Inflammatory macrophage (primary cell): ENCODE results near the gene BPI.
"Not testable (repeated sequence)": the region's sequence is repeated elsewhere in the genome, so short reads cannot be mapped to it uniquely, and the experiment has no call there.

Experiments used
- DNase-seq, 2 donors: peaks; one replicate each; pipeline ENCODE4 v3.0.0-alpha.2; 2020 to 2022

BPI gene

DNA sequence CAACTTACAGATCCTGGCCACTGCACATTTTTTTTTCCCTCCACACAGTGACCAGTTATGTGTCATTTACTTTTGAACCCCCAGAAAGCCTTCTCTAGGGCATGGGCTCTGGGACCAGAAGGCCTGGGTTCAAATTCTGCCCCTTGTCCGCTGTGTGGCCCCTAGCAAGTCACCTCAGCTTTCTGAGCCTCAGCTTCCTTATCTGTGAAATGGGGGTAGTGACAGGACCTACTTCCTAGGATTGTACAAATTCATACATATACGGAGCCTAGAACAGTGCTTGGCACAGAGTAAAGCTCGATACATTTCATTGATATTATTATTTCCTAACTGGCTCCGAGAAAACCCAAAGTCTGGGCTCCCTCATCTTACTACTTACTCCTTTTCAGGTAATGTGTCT lies 1.6 kb downstream of the BPI start:
- no peak for DNase-seq

DNA sequence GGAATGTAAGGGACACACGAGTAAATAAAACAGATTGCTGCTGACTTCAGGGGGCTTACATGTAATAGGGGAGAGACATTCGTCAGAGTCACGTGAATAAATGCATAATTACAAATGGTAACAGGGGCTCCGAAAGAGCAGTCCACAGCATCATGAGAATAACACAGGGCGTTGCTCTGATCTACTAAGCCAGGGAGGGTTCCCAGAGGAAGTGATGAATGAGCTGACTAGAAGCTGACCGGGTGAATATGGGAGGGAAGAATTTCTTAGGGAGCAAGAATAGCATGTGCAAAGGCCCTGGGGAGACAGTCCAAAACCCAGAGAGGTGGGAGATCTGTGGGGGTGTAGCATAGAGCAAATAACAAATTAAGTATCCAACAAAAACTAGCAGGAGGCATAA lies 2.4 kb downstream of the BPI start:
- no peak for DNase-seq

DNA sequence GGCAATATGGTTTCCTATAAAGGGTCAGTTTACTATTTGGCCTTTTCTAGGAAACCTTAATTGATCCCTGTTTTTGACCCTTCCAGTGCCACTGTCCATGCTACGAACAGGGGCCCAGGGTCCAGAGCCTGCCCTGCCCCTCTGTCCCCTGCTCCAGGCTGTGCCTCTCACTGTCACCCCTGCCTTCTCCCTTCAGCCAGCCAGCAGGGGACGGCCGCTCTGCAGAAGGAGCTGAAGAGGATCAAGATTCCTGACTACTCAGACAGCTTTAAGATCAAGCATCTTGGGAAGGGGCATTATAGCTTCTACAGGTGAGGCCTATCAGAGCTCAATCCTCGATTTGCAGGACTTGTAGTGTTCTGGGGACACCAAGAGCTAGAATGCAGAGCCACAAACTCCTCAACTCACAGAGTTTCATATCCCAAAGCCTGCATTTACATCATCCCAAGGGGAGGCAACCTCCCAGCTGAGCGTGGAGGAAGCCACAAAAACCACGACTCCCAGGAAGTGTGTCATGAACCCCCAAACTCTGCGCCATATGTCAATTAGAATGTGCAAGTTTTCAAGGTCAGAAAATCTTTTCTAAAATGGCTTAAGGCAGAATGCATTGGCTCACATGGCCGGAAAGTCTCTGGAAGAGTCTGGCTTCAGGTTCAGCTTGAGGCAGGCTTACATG lies 3.6 kb downstream of the BPI start:
- peak; percentile 76 for DNase-seq

DNA sequence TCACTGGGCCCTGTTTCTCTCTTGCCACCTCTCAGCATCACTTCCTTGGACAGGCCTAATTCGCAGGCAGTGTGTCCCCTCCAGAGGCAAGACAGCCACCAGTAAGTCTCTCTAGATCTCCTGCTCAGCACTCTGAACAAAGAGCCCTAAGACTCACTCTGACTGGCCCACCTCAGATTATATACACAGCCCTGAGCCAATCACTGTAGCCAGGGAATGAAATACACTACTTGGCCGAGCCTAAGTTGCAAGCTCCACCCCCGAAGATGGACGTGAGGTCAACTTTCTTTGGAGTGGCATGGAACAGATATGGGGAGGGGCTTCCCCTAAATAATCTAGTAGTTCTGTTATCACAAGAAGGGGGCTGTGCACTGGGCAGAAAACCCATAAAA lies 4.1 kb downstream of the BPI start:
- DNase-seq: no peak

DNA sequence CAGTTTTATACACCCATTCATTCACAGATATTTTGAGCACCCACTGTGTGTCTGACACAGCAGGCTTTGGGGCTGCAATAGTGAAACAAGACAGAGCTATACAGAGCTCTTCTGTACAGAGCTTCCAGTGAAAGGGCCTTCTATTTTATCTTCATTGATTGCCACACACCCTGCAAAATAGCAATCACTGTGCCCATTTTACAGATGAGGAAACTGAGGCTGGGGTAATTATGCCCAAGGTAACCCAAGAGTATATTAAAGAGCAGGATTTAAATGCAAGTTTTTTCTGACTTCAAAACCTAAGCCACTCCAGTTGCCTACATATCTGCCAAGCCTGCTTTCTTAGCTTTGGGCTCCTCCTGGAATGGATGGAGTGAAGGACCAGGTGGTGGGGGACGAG lies 4.5 kb downstream of the BPI start:
- no peak for DNase-seq

DNA sequence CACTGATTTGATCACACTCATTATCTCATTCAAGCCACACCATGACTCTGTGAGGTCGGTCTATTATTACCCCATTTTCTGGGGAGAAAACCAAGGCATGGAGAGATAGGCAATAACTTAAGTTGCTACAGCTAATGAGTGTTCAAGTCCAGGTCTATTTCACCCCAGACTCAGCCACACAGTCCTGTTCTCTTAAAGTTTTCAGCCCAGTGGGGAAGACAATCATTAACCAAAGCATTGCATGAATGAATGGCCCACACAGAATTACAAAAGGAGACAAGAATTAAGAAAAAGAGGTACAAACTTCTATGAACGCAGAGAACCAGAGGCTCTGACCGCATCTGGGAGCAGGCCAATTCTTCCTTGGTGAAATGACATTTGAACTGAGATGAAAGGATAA lies 7.1 kb downstream of the BPI start:
- no peak for DNase-seq

DNA sequence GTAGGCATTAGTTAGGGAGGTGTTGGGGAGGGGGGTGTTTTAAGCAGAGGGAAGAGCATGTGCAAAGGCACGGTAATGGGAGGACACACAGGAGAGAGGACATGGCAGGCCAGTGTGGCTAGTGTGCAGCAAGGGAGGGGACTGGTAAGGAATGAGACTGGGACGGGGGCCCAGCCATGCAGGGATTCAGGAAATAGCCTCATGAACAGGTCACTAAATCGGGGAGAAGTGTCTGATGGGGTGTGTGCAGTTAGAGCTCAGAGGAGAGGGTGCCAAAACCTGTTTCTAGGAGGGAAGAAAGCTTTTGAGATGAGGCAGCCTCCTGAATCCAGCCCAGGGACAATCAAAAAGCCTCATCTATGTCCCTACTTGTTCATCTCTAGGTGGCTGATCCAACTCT lies 7.5 kb downstream of the BPI start:
- no peak for DNase-seq

DNA sequence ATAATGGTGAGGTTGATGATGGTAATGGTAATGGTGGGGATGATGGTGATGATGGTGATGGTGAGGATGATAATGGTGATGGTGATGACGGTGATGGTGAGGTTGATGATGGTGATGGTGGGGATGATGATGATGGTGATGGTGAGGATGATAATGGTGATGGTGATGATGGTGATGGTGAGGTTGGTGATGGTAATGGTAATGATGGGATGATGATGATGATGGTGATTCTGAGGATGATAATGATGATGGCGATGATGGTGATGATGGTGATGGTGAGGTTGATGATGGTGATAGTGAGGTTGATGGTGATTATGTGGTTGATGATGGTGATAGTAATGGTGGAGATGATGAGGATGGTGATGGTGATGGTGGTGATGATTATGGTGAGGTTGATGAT lies 9.7 kb downstream of the BPI start:
- no peak for DNase-seq

DNA sequence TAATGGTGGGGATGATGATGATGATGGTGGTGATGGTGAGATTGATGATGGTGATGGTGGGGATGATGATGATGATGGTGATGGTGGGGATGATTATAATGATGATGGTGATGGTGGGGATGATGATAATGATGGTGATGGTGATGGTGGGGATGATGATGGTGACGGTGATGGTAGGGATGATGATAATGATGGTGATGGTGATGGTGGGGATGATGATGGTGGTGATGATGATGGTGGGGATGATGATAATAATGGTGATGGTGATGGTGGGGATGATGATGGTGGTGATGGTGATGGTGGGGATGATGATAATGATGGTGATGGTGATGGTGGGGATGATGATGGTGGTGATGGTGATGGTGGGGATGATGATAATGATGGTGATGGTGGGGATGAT lies 10.4 kb downstream of the BPI start:
- not testable (repeated sequence) for DNase-seq

DNA sequence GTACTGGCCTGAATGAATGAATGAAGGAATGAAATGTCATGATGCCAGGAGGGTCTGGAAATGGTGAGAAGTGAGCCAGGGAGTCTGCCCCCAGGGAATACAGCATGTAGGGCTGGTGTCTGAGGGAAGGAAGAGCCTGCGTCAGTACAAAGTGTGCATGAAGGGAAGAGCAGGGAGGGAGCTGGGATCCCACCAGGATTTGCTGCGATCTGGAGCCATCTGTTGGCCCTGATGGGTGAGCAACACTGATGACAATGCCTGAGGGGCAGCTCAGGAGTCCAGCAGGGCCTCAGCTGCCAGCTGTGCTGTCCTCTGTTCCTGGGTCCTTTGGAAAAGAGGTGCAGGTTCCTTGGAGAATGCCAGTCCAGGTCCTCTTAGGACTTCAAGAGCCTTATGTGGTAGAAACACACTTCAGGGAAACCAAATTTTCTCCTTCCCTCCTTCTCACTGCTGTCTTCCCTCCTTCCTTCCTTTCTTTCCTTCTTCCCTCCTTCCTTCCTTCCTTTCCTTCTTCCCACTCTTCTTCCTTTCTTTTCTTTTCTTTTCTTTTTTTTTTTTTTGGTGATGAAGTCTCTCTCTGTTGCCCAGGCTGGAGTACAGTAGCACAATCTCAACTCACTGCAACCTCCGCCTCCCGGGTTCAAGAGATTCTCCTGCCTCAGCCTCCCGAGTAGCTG lies 11.5 kb downstream of the BPI start:
- no peak for DNase-seq

DNA sequence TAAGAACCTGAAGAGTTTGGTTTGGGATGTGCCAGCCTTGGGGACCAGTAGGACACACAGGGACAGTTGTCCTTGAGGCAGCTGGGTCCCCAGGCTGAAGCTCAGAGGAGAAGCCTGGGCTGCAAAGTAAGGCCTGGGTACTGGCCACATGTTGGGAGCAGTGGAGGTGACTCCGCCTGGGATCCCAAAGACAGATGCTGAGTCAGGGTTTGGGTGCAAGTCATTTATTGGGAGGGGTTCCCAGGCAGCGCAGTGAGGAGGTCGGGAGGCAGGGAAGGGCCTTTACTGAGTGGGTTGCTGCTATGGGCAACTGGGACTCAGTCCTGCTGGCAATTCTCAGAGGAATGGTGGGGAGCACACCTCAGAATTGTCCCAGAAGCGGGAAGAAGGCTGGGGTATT lies 12.4 kb downstream of the BPI start:
- no peak for DNase-seq

DNA sequence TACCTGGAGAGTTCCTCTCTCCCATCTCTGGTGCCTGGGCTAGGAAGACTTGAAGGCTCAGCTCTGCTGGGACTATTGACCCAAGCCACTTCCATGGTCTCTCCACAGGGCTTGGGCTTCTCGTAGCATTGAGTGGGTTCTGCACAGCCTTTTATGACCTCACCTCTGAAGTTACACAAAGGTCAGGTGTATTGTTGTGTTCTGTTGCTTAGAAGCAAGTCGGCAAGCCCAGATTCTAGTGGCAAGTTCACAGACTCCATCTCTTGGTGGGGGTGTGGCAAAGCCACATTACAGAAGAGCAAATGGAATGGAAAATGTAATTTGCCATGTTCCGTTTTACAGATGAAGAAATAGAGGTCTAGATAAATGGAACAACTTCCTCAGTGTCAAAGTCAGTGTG lies 13.5 kb downstream of the BPI start:
- no peak for DNase-seq

DNA sequence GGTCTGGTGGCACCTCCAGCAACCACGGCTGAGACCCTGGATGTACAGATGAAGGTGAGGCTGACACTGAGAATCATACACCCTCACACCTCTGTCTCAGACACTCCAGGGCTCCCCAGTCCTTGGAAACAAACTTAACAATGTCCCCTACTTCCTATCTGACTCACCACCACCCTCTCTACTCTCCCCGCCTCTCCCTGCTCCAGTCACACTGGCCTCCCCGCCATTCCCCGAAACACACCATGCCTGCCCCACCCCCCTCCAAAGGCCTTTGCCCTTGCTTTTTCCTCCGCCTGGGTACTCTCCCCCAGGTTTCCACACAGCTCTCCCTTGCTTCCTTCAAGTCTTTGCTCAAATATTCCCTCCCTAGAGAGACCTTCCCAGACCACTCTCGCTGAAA lies 16.3 kb downstream of the BPI start:
- DNase-seq: peak in 1 of 2 donors; percentile 25

DNA sequence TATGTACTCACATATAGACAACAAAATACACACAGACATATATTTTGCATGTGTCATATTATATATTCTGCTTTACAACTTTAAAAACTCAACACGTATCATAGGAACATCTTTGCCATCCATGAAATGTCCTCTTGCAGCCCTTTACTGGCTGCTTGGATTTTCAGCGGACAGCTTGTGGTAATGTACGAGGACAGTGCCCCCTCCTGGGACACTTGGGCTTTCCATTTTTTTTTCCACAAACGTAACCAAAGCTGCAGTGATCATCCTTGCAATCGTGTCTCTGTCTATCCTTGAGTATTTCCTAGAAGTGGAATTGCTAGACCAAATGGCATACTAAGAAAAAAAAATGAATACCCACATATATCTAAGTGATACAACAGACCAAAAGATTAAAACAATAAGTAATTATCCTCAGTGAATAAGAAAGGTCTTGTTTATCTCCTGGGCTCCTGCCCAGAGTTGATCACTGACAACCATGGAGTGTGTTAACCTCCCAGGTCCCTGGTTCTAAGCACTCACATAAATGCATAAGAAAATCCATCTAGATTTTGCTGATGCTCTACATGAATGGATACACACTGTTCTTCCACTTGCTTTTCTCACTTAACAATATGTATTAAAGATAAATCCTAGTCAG lies 18.1 kb downstream of the BPI start:
- peak; percentile 73 to 74 for DNase-seq

DNA sequence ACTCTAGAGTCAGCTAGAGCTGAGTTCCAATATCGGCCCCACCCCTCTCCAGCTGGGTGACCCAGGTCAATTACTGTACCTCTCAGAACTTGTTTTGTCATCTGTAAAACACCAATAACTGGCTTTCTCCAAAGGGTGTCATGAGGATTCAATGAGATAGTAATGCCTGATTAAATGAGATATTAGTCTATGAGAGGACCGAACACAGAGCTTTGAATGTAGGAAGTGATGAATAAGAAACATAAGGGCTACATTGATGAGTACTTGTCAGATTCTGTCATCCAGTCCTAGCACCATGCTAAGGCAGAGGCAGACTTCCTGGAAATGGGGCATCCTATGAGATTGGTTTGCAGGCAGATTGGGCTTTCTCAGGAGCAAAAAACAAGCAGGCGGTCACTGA lies 20.2 kb downstream of the BPI start:
- DNase-seq: no peak

DNA sequence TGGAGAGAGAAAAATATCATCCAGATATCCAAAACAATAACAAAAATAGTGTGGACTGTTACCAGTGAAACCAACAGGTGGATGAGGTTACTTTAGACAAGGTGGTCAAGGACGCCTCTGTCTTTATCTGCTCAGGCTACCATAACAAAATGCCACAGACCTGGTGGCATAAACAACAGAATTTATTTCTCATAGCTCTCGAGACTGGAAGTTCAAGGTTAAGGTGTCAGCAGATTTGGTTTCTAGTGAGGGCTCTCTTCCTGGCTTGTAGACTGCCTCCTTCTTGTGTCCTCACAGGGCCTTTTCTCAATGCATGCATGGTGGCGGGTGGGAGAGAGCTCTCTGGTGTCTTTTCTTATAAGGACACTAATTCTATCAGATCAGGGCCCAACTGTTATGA lies 21.2 kb downstream of the BPI start:
- no peak for DNase-seq

DNA sequence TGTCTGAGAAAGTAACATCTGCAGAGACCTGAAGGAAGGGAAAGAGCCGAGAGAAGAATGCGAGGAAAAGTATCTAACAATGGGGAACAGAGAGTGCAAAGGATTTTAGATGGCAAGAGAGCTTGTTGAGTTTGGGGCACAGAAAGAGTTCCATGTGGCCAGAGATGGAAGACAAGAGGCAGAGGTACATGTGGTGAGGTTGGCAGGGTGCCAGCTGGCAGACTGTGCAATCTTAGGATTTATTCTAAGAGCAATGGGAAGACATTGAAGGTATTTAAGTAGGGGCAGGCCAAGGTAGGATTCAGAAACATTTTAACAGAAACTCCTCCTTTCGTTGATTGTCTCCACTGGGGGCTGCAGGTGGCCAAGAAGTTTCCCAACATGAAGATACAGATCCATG lies 21.9 kb downstream of the BPI start:
- DNase-seq: no peak

DNA sequence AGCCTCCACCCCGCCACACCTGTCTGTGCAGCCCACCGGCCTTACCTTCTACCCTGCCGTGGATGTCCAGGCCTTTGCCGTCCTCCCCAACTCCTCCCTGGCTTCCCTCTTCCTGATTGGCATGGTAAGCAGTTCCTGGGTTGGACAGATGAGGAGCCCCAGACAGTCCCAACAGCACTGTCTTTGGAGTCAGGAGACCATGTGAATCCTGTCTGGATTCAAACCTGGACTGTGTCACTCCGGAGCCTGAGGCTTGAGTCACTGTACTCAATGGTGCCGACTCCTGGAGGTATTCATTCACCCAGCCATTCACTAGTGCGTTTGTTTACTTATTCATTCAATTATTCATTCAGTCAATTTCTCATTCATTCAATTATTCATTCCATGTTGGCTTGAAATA lies 22.4 kb downstream of the BPI start:
- no peak for DNase-seq

DNA sequence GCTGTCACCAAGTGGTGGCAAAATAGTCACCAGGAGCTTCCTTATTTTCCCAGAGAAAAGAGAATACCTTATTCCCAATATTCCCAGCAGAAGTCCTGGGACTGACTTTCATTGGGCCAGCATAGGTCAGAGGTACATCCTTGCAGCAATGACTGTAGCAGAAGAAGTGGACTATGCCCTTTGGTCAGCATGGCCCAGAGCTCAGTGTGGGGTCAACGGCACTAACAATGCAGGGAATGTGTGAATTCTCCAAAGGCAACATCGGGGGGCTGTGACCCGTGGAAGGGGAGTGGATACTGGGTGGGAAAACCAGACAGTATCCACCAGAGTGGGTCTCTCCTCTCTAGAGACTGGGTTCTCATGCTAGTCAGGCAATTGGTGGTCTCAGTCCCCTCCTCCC lies 26.7 kb downstream of the BPI start:
- no peak for DNase-seq

DNA sequence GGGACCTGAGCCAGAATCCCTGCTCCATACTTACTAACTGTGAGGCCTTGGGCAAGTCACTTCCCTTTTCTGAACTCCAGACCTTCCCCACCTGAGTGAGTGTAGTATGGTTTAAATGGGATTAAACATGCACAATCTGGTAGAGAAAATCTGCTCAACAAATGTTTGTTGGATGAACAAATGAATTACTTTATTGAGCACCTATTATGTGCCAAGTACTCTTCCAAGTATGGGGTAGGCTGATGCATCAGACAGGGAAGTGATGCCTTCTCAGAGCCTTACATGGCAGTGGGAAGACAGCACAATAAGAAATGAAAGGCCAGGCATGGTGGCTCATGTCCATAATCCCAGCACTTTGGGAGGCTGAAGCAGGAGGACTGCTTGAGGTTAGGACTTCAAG lies 27.3 kb downstream of the BPI start:
- DNase-seq: no peak

DNA sequence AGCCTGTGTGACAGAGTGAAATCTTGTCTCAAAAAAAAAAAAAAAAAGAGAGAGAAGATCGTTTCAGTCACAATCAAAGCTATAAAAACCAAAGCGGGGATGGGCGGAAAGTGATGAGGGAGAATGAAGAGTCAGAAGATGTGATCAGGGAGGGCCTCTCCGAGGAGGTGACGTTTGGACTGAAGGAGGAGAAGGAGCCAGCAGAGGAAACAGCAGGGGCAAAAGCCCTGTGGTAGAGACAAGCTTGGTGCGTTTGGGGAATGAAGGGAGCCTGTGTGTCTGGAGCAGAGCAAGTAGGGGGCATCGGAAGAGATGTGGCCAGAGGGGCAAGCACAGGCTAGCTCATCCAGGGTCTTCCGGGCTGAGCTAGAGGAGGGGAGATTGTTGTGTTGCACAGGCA lies 27.9 kb downstream of the BPI start:
- no peak for DNase-seq

DNA sequence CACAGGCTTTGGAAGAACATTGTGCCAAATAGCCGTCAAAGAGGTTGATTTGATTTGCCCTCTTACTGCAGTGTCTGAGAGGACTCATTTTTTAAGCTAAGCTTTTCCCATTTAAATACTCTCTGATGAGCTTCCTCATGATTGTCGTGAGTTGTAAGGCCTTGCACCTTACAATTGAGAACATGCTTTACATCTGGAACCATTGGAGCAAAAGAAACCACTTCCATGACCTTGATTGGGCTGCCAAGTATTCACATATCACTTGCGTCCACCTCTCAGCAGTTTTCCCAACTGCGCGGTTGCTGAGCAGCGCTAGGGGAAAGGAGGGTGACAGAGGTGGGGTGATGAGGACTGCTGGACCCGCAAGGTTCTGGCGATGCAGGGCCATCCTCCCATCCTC lies 30.1 kb downstream of the BPI start:
- no peak for DNase-seq

DNA sequence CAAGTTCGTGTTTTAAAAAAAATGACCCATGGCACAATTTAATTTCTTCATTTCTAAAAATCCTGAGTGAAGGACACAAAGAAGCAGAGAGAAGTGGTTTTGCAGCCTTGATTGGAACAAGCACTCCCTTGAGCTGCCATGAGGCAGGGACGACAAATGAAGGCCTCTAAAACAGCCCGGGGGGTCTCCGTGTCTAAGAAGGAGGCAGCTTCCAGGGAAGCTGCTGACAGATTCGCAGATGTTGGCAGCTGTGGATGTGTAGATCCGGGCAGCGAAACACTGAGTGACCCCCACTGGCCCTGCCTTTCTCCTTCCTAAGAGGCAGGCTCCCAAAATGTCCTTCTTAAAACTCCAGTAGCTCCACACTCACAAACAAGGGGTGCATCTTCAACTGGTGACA lies 32.8 kb downstream of the BPI start:
- DNase-seq: no peak

DNA sequence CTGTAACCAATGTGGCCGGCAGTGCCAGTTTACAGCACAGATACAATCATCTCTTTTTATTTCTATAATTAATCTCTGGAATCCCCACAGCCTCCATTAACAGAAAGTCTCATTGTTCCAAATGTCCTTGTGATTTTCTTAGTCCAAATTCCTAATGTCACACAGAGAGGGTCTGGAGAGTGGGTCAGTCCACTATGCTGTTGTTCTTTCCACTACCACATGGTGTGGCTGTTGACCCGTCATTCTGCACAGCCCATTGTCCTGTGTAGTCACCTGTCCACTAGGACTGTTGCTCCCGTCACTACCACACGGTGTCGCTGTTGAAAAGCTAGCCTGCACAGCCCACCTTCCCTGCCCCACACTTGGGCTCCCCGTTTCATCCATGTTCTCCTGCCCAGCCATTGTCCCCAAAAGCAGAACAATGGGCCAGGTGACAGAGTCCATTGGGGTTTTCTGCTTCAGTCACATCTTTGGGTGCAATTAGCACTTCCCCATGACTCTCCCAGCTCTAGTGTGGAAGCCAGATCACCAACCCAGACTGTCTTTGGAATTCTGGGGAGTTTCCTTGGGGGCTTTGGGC lies 33.7 kb downstream of the BPI start:
- peak; percentile 47 to 66 for DNase-seq
